IPS-11a (cell line): ENCODE results near the gene MTCL1.

Source experiments
- H3K4me3 ChIP-seq: one replicate; pipeline ENCODE4 v1.5.1; 2013; ENCODE audit warnings: low read depth, low read length, control low read depth

MTCL1 gene

GRCh38 chr18:8856212-8856611 is 150.9 kb downstream of the MTCL1 start:
- no peak overlapping the region for H3K4me3 ChIP-seq

GRCh38 chr18:8856769-8857393 is 151.5 kb downstream of the MTCL1 start:
- H3K4me3 ChIP-seq: no peak overlapping the region

- H3K4me3 ChIP-seq: no peak overlapping the region
Measured at GRCh38 chr18:8857806-8858205, 152.4 kb downstream of the MTCL1 start.

GRCh38 chr18:8858888-8859511 is 153.6 kb downstream of the MTCL1 start:
- H3K4me3 ChIP-seq: no peak overlapping the region

GRCh38 chr18:8860845-8861642 is 155.7 kb downstream of the MTCL1 start:
- H3K4me3 ChIP-seq: no peak overlapping the region

GRCh38 chr18:8863427-8863826 is 158.1 kb downstream of the MTCL1 start:
- no peak overlapping the region for H3K4me3 ChIP-seq

GRCh38 chr18:8865934-8866333 is 160.6 kb downstream of the MTCL1 start:
- no peak overlapping the region for H3K4me3 ChIP-seq

GRCh38 chr18:8866679-8867078 is 161.3 kb downstream of the MTCL1 start:
- H3K4me3 ChIP-seq: no peak overlapping the region

GRCh38 chr18:8868276-8868675 is 162.9 kb downstream of the MTCL1 start:
- no peak overlapping the region for H3K4me3 ChIP-seq

- H3K4me3 ChIP-seq: no peak overlapping the region
Measured at GRCh38 chr18:8868779-8869415, 163.5 kb downstream of the MTCL1 start.

- H3K4me3 ChIP-seq: no peak overlapping the region
Measured at GRCh38 chr18:8869696-8870095, 164.3 kb downstream of the MTCL1 start.

GRCh38 chr18:8870528-8870927 is 165.2 kb downstream of the MTCL1 start:
- H3K4me3 ChIP-seq: no peak overlapping the region

- no peak overlapping the region for H3K4me3 ChIP-seq
Measured at GRCh38 chr18:8871489-8871888, 166.1 kb downstream of the MTCL1 start.

GRCh38 chr18:8874872-8875271 is 169.5 kb downstream of the MTCL1 start:
- no peak overlapping the region for H3K4me3 ChIP-seq

GRCh38 chr18:8876887-8877286 is 171.5 kb downstream of the MTCL1 start:
- no peak overlapping the region for H3K4me3 ChIP-seq

GRCh38 chr18:8881103-8881502 is 175.7 kb downstream of the MTCL1 start:
- H3K4me3 ChIP-seq: no peak overlapping the region
